Measurements from ENCODE around the gene LONP2.

Gene LONP2

GRCh38 chr16:48262631-48263030, 18.5 kb downstream of the LONP2 start:
- Histone ChIP-seq H4K20me1 (ENCODE audit: insufficient read depth, low read length) (no peaks in the 10 kb centered on the region), H3K36me3 (replicated peaks; ENCODE audit: low read depth, low read length) (peaks cover 38% of the 10 kb centered on the region)
- TF ChIP-seq EZH2phosphoT487 (IDR thresholded peaks at IDR 0.05; ENCODE audit: low read depth) (no peak), CTCF (IDR thresholded peaks at IDR 0.05; ENCODE audit: low read depth, low read length) (no peak)

GRCh38 chr16:48269011-48269410, 24.9 kb downstream of the LONP2 start:
- Histone ChIP-seq H3K79me2 (ENCODE audit: low read length) (no peaks in the 10 kb centered on the region), H3K4me3 (ENCODE audit: low read length) (no peak overlapping the region), H4K20me1 (ENCODE audit: insufficient read depth, low read length) (no peaks in the 10 kb centered on the region), H3K4me1 (ENCODE audit: low read length) (no peaks in the 10 kb centered on the region), H3K9me3 (ENCODE audit: insufficient read depth, low read length) (no peaks in the 10 kb centered on the region), H3K36me3 (replicated peaks; ENCODE audit: low read depth, low read length) (peaks cover 27% of the 10 kb centered on the region), H3K27me3 (ENCODE audit: low read depth, low read length) (no peaks in the 10 kb centered on the region), H2AFZ (ENCODE audit: low read depth, low read length) (no peak overlapping the region), H3K4me2 (ENCODE audit: low read length) (no peak overlapping the region), H3K9ac (ENCODE audit: low read length) (no peak overlapping the region), H3K27ac (ENCODE audit: low read length) (no peak overlapping the region)
- TF ChIP-seq EZH2phosphoT487 (IDR thresholded peaks at IDR 0.05; ENCODE audit: low read depth) (no peak), CTCF (IDR thresholded peaks at IDR 0.05; ENCODE audit: low read depth, low read length) (no peak)

More at GRCh38 chr16:48262631-48263030, 18.5 kb downstream of the LONP2 start:
- Histone ChIP-seq H2AFZ (ENCODE audit: low read depth, low read length) (no peak overlapping the region), H3K4me3 (ENCODE audit: low read length) (no peak overlapping the region), H3K9ac (ENCODE audit: low read length) (no peak overlapping the region), H3K4me2 (ENCODE audit: low read length) (no peak overlapping the region), H3K4me1 (ENCODE audit: low read length) (no peaks in the 10 kb centered on the region), H3K79me2 (ENCODE audit: low read length) (no peaks in the 10 kb centered on the region), H3K27me3 (ENCODE audit: low read depth, low read length) (no peaks in the 10 kb centered on the region), H3K27ac (ENCODE audit: low read length) (no peak overlapping the region), H3K9me3 (ENCODE audit: insufficient read depth, low read length) (no peaks in the 10 kb centered on the region)

- no peak overlapping the region for H3K9ac ChIP-seq (ENCODE audit: low read length)
- no peaks in the 10 kb centered on the region for H3K9me3 ChIP-seq (ENCODE audit: insufficient read depth, low read length)
- H3K4me3 ChIP-seq (ENCODE audit: low read length): no peak overlapping the region
- H3K27me3 ChIP-seq (ENCODE audit: low read depth, low read length): no peaks in the 10 kb centered on the region
- H3K36me3 ChIP-seq (replicated peaks; ENCODE audit: low read depth, low read length): peaks cover 26% of the 10 kb centered on the region
- TF ChIP-seq CTCF (IDR thresholded peaks at IDR 0.05; ENCODE audit: low read depth, low read length) (no peak), EZH2phosphoT487 (IDR thresholded peaks at IDR 0.05; ENCODE audit: low read depth) (no peak)
- no peak overlapping the region for H3K4me2 ChIP-seq (ENCODE audit: low read length)
- no peaks in the 10 kb centered on the region for H4K20me1 ChIP-seq (ENCODE audit: insufficient read depth, low read length)
- H3K27ac ChIP-seq (ENCODE audit: low read length): no peak overlapping the region
- no peaks in the 10 kb centered on the region for H3K79me2 ChIP-seq (ENCODE audit: low read length)
- no peak overlapping the region for H2AFZ ChIP-seq (ENCODE audit: low read depth, low read length)
- H3K4me1 ChIP-seq (ENCODE audit: low read length): no peaks in the 10 kb centered on the region
These were observed 27.6 kb downstream of the LONP2 start for GRCh38 chr16:48271728-48272127.

GRCh38 chr16:48272837-48273421, 28.8 kb downstream of the LONP2 start:
- Histone ChIP-seq H4K20me1 (ENCODE audit: insufficient read depth, low read length) (no peaks in the 10 kb centered on the region), H3K4me3 (ENCODE audit: low read length) (no peak overlapping the region), H3K36me3 (replicated peaks; ENCODE audit: low read depth, low read length) (peaks cover 29% of the 10 kb centered on the region), H3K9me3 (ENCODE audit: insufficient read depth, low read length) (no peaks in the 10 kb centered on the region), H3K79me2 (ENCODE audit: low read length) (no peaks in the 10 kb centered on the region), H3K27me3 (ENCODE audit: low read depth, low read length) (no peaks in the 10 kb centered on the region), H3K4me1 (ENCODE audit: low read length) (no peaks in the 10 kb centered on the region), H2AFZ (ENCODE audit: low read depth, low read length) (no peak overlapping the region), H3K4me2 (ENCODE audit: low read length) (no peak overlapping the region), H3K9ac (ENCODE audit: low read length) (no peak overlapping the region), H3K27ac (ENCODE audit: low read length) (no peak overlapping the region)
- TF ChIP-seq CTCF (IDR thresholded peaks at IDR 0.05; ENCODE audit: low read depth, low read length) (no peak), EZH2phosphoT487 (IDR thresholded peaks at IDR 0.05; ENCODE audit: low read depth) (no peak)

Measured in OCI-LY3 (cell line).